Astrocyte (in vitro differentiated cells and primary cell): ENCODE results near the gene F12. TPM values are rescaled to one million over a fixed set of nuclear protein-coding genes. Genes with fewer than 3 reads are reported as not detected.

Experiments used
- DNase-seq: peaks from one replicate; pipeline ENCODE4 v3.0.0-alpha.2; 2010; ENCODE audit warnings: low read depth
- FAIRE-seq: peaks from 2 replicates; lab custom pipeline; 2011; peaks lifted over from hg19 to GRCh38; lab: Jason Lieb, UNC
- H2AFZ ChIP-seq: 2 replicates; pipeline ENCODE4 v1.6.0; 2012; ENCODE audit warnings: low read depth, low read length, inconsistent platforms
- H3K27ac ChIP-seq: 2 replicates; pipeline ENCODE4 v1.5.1; 2011; ENCODE audit warnings: low read depth, low read length, inconsistent platforms
- H3K27me3 ChIP-seq: 2 replicates; pipeline ENCODE4 v1.6.0; 2011; ENCODE audit warnings: low read length, inconsistent platforms; ENCODE audit not compliant: insufficient read depth
- H3K36me3 ChIP-seq: 2 replicates; pipeline ENCODE4 v1.5.1; 2011; ENCODE audit warnings: low read length, inconsistent platforms; ENCODE audit not compliant: insufficient read depth
- H3K4me1 ChIP-seq: 2 replicates; pipeline ENCODE4 v1.5.1; 2011; ENCODE audit warnings: low read length, inconsistent platforms; ENCODE audit not compliant: insufficient read depth
- H3K4me2 ChIP-seq: 2 replicates; pipeline ENCODE4 v1.6.0; 2012; ENCODE audit warnings: low read length, inconsistent platforms
- H3K4me3 ChIP-seq: 2 replicates; pipeline ENCODE4 v1.5.1; 2011; ENCODE audit warnings: low read depth, mild to moderate bottlenecking, low read length, inconsistent platforms; ENCODE audit not compliant: insufficient read depth
- H3K79me2 ChIP-seq: 2 replicates; pipeline ENCODE4 v1.6.0; 2012; ENCODE audit warnings: mild to moderate bottlenecking, low read length, inconsistent platforms; ENCODE audit not compliant: insufficient read depth
- H3K9ac ChIP-seq: 2 replicates; pipeline ENCODE4 v1.6.0; 2012; ENCODE audit warnings: mild to moderate bottlenecking, low read length, inconsistent platforms
- H3K9me3 ChIP-seq: 2 replicates; pipeline ENCODE4 v1.5.1; 2012; ENCODE audit warnings: low read depth, mild to moderate bottlenecking, low read length, inconsistent platforms; ENCODE audit not compliant: insufficient read depth
- H4K20me1 ChIP-seq: 2 replicates; pipeline ENCODE4 v1.6.0; 2012; ENCODE audit warnings: low read length, inconsistent platforms; ENCODE audit not compliant: insufficient read depth
- H3K27ac Mint-ChIP-seq: one replicate; pipeline ENCODE4 v1.8.0; 2021; ENCODE audit warnings: mild to moderate bottlenecking, mixed read lengths; ENCODE audit not compliant: unreplicated experiment
- H3K27me3 Mint-ChIP-seq: one replicate; pipeline ENCODE4 v1.8.0; 2021; ENCODE audit warnings: low read depth, mixed read lengths; ENCODE audit not compliant: unreplicated experiment
- H3K36me3 Mint-ChIP-seq: one replicate; pipeline ENCODE4 v1.8.0; 2021; ENCODE audit warnings: low read depth, mixed read lengths; ENCODE audit not compliant: unreplicated experiment
- H3K4me1 Mint-ChIP-seq: one replicate; pipeline ENCODE4 v1.8.0; 2021; ENCODE audit warnings: low read depth, mixed read lengths; ENCODE audit not compliant: unreplicated experiment
- H3K4me3 Mint-ChIP-seq: one replicate; pipeline ENCODE4 v1.8.0; 2021; ENCODE audit warnings: mild to moderate bottlenecking, moderate library complexity, mixed read lengths; ENCODE audit not compliant: unreplicated experiment
- H3K9me3 Mint-ChIP-seq: one replicate; pipeline ENCODE4 v1.8.0; 2021; ENCODE audit warnings: mild to moderate bottlenecking, mixed read lengths; ENCODE audit not compliant: unreplicated experiment
- CTCF ChIP-seq: IDR thresholded peaks from 2 replicates; pipeline ENCODE4 v1.5.1; 2011; ENCODE audit warnings: low read depth, mild to moderate bottlenecking, inconsistent platforms, low read length, moderate library complexity; ENCODE audit not compliant: insufficient read depth
- EZH2 ChIP-seq: IDR thresholded peaks from 2 replicates; pipeline ENCODE4 v1.6.1; 2012; ENCODE audit warnings: mild to moderate bottlenecking, low read length, inconsistent platforms; ENCODE audit not compliant: insufficient read depth
- total RNA-seq: library from RNA; stranded (reverse); gene quantifications from 2 replicates; pipeline ENCODE4 v1.2.1, GENCODE V29; 2021

The F12 gene
- total RNA-seq, 1 donor from 2014 or later: 3.0 TPM

DNA sequence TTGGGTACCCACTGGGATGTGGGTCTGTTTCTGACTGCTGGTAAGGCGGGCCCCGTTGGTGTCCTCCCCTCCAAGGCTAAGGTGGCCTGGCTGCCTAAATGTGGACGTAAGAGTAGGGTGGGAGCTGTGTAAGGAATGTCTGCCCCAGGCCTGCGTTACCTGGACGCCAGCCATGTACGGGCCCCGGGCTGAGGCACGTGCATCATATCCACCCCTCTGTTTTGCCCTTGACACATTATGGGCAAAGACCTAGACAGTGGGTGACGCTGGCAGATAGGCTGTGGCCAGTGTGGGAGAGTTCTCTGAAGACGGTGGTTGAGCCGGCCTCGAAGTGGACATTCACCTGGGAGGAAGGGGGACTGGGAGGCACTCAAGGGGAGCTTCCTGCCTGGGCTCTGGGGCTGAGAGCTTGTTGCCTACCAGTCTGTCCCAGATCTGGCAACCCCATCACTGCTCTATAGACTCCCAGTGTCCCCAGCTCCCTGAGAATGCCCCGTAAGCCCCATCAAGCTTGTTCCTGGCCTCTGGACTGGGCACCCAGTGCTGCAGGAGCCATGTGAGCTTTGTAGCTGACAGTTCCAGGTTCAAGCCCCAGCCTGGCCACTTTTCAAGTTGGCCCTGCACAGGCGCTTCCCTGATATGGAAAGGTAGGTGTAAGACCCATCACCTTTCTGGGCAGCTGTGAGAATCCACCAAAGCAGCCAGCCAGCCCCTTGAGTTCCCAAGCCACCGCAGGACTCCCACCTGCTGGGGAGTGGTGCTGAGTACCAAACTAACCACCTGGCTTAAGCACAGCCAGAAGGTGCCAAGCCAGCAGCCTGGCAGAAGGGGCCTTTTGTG, 34.0 kb upstream of the F12 start:
- Mint-ChIP-seq H3K27ac (peak overlapping the region; percentile 18), H3K36me3 (peaks cover 10% of the 10 kb centered on the region), H3K9me3 (peaks cover 1% of the 10 kb centered on the region), H3K27me3 (no peaks in the 10 kb centered on the region), H3K4me1 (peaks cover 16% of the 10 kb centered on the region), H3K4me3 (no peak overlapping the region)
- H3K27ac ChIP-seq: no peak overlapping the region
- peaks cover 8% of the 10 kb centered on the region for H4K20me1 ChIP-seq
- H3K4me1 ChIP-seq: peaks cover 16% of the 10 kb centered on the region
- no peak overlapping the region for H2AFZ ChIP-seq
- TF ChIP-seq EZH2: no peak
- no peaks in the 10 kb centered on the region for H3K36me3 ChIP-seq
- no peaks in the 10 kb centered on the region for H3K9me3 ChIP-seq
- H3K4me2 ChIP-seq: no peak overlapping the region
- no peak overlapping the region for H3K9ac ChIP-seq
- H3K27me3 ChIP-seq: no peaks in the 10 kb centered on the region
- FAIRE-seq (no peak), DNase-seq (no peak)
- H3K79me2 ChIP-seq: no peaks in the 10 kb centered on the region
- no peak overlapping the region for H3K4me3 ChIP-seq

DNA sequence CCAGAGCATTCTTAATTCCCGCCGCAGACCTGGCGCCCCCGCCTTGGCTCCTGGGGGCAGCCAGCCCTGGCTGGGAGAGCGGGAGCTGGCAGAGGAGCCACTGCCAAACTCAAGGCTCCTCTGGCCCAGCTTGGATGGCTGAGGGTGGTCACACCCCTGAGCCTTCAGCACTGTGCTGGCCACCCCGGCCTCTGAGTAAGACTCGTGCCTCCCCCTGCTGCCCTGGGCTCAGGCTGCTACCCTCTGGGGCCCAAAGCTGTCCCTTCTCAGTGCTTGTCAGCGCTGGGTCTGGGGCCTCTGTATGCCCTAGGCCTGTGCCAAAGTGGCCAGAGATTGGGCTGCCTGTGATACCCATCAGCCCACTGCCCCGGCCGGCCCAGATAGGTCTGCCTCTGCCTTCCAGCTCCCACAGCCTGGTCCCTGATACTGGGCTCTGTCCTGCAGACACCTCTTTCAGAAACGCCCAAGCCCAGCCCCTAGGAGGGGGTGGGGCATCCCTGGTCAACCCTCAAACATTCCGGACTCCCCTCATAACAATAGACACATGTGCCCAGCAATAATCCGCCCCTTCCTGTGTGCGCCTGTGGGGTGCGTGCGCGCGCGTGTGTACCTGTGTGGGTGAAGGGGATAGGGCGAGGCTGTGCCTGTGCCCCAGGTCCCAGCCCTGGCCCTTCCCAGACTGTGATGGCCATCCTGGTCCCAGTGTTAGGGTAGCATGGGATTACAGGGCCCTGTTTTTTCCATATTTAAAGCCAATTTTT, 32.9 kb upstream of the F12 start:
- FAIRE-seq: no peak
- Histone ChIP-seq H3K9ac (no peak overlapping the region), H3K4me2 (no peak overlapping the region), H3K4me3 (no peak overlapping the region), H3K79me2 (no peaks in the 10 kb centered on the region), H3K27me3 (no peaks in the 10 kb centered on the region), H3K4me1 (peaks cover 7% of the 10 kb centered on the region), H3K9me3 (no peaks in the 10 kb centered on the region), H4K20me1 (no peaks in the 10 kb centered on the region), H3K36me3 (no peaks in the 10 kb centered on the region), H3K27ac (no peak overlapping the region), H2AFZ (no peak overlapping the region)
- peaks cover 9% of the 10 kb centered on the region for H3K4me1 Mint-ChIP-seq
- H3K27me3 Mint-ChIP-seq: no peaks in the 10 kb centered on the region
- TF ChIP-seq EZH2: no peak
- TF ChIP-seq CTCF: no peak
- peaks cover 14% of the 10 kb centered on the region for H3K36me3 Mint-ChIP-seq
- no peak overlapping the region for H3K4me3 Mint-ChIP-seq
- H3K27ac Mint-ChIP-seq: no peak overlapping the region
- DNase-seq: no peak
- H3K9me3 Mint-ChIP-seq: peaks cover 1% of the 10 kb centered on the region

GRCh38 chr5:177440990-177441780, 31.8 kb upstream of the F12 start:
- Mint-ChIP-seq H3K4me1 (peaks cover 9% of the 10 kb centered on the region), H3K4me3 (no peak overlapping the region), H3K27me3 (no peaks in the 10 kb centered on the region), H3K27ac (no peak overlapping the region), H3K36me3 (peaks cover 16% of the 10 kb centered on the region), H3K9me3 (peaks cover 1% of the 10 kb centered on the region)
- Histone ChIP-seq H3K79me2 (no peaks in the 10 kb centered on the region), H3K27me3 (no peaks in the 10 kb centered on the region), H2AFZ (no peak overlapping the region), H3K27ac (no peak overlapping the region), H3K36me3 (no peaks in the 10 kb centered on the region), H4K20me1 (no peaks in the 10 kb centered on the region), H3K9ac (no peak overlapping the region), H3K4me2 (no peak overlapping the region), H3K4me1 (peaks cover 4% of the 10 kb centered on the region), H3K9me3 (no peaks in the 10 kb centered on the region), H3K4me3 (no peak overlapping the region)
- no peak for DNase-seq
- no peak for TF ChIP-seq CTCF
- TF ChIP-seq EZH2: no peak
- no peak for FAIRE-seq
